Measurements from ENCODE around the gene VPS41.

- TF ChIP-seq, protein P1, sequence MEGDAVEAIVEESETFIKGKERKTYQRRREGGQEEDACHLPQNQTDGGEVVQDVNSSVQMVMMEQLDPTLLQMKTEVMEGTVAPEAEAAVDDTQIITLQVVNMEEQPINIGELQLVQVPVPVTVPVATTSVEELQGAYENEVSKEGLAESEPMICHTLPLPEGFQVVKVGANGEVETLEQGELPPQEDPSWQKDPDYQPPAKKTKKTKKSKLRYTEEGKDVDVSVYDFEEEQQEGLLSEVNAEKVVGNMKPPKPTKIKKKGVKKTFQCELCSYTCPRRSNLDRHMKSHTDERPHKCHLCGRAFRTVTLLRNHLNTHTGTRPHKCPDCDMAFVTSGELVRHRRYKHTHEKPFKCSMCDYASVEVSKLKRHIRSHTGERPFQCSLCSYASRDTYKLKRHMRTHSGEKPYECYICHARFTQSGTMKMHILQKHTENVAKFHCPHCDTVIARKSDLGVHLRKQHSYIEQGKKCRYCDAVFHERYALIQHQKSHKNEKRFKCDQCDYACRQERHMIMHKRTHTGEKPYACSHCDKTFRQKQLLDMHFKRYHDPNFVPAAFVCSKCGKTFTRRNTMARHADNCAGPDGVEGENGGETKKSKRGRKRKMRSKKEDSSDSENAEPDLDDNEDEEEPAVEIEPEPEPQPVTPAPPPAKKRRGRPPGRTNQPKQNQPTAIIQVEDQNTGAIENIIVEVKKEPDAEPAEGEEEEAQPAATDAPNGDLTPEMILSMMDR (IDR thresholded peaks at IDR 0.05) = no peak
- TF ChIP-seq POLR2A (IDR thresholded peaks at IDR 0.05) = no peak
These were observed 113.4 kb downstream of the VPS41 start for GRCh38 chr7:38795593-38795992.
